DMS79 (cell line): ENCODE data around the gene COL11A1.
"Not testable (repeated sequence)": the region's sequence is repeated elsewhere in the genome, so short reads cannot be mapped to it uniquely, and the experiment has no call there.

Source experiments
- DNase-seq: peaks from one replicate; lab custom pipeline; 2025; lab: John Stamatoyannopoulos, UW

COL11A1 gene

GRCh38 chr1:103084181-103084580 lies 24.1 kb downstream of the COL11A1 start:
- no peak for DNase-seq

- no peak for DNase-seq
These were observed 32.9 kb downstream of the COL11A1 start for GRCh38 chr1:103075316-103076000.

GRCh38 chr1:103074224-103074623 lies 34.1 kb downstream of the COL11A1 start:
- DNase-seq = no peak

- DNase-seq = no peak
These were observed 39.1 kb downstream of the COL11A1 start for GRCh38 chr1:103069201-103069600.

GRCh38 chr1:103063921-103064320 lies 44.4 kb downstream of the COL11A1 start:
- DNase-seq = no peak

- no peak for DNase-seq
These were observed 49.9 kb downstream of the COL11A1 start for GRCh38 chr1:103058391-103058790.

GRCh38 chr1:103056423-103056822 lies 51.9 kb downstream of the COL11A1 start:
- DNase-seq = no peak

- not testable (repeated sequence) for DNase-seq
These were observed 80.2 kb downstream of the COL11A1 start for GRCh38 chr1:103028110-103028509.

DNA sequence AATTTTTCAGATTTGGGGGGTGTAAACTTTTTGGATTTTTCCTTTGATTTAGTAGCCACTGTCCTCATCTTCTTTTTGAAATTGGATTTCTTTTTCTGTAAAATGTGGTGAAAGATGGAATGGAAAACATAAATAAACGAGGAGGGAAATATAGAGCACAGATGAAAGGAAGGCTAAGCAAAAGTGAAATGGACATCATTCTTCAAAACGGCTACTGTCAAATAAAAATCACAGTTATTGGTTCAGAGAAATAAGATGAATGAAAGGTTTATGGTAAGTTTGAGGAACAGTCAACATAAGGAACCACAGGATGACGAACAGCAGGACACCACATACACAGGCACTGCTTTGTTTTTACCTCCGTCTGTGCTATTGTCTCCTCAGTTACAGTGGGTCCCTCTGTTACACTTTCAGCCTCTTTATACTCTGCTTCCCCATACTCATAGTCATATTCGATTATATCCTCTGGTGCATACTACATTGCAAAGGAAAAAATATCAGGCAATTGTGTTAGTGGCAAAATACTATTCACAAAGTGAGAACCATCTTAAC lies 82.4 kb downstream of the COL11A1 start:
- DNase-seq = no peak

DNA sequence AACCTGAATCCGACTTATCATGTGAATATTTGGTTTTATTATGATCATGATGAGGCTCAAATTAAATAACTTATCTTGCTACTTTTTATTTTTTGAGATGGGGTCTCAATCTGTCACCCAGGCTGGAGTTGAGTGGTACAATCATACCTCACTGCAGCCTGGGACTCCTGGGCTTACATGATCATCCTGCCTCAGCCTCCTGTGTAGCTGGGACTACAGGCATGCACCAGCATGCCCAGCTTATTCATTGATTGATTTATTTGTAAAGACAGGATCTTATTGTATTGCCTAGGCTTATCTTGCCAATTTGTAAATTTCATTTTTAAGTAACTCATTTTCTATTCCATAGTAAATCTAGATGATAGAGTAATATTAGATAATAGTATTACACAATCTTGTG lies 84.3 kb downstream of the COL11A1 start:
- DNase-seq = no peak

- no peak for DNase-seq
These were observed 106.3 kb downstream of the COL11A1 start for GRCh38 chr1:103002005-103002404.

GRCh38 chr1:102978874-102979273 lies 129.4 kb downstream of the COL11A1 start:
- no peak for DNase-seq

GRCh38 chr1:102977292-102977691 lies 131.0 kb downstream of the COL11A1 start:
- no peak for DNase-seq

DNA sequence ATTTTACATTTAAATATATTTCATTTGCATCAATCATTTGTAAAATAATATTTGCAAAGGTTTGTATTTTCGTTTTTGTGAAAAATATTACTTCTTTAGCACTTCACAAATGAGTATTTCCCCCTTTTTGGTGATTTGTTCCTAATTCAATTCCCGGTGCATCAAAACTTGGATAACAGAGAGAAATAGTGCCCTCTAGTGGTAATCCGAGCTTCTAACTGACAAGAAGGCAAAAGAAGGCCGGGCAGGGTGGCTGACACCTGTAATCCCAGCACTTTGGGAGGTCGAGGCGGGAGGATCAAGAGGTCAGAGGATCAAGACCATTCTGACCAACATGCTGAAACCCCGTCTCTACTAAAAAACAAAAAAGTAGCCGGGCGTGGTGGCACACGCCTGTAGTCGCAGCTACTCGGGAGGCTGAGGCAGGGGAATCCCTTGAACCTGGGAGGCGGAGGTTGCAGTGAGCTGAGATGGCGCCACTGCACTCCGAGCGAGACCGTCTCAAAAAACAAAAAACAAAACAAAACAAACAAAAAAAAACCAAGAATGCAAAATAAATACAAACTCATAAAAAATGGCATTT lies 137.7 kb downstream of the COL11A1 start:
- DNase-seq = no peak

DNA sequence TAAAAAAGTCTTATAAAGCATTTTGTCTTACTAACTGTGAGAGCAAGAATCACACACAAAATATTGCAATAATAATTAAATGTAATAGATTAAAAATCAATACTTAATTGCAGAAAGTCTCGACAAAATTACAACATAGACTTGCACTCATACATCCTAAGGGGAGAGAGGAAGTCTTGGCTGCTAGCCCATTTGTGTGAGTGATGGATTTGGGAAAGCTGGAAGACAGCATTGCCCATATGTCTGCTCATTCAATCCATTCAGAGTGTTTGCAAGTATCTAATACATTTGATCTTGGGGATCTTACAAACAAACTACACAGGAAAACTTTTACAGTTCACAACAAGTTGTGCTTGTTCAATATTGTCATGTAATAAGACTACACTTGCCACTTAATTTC lies 140.5 kb downstream of the COL11A1 start:
- no peak for DNase-seq

GRCh38 chr1:102961549-102961948 lies 146.8 kb downstream of the COL11A1 start:
- DNase-seq = no peak

DNA sequence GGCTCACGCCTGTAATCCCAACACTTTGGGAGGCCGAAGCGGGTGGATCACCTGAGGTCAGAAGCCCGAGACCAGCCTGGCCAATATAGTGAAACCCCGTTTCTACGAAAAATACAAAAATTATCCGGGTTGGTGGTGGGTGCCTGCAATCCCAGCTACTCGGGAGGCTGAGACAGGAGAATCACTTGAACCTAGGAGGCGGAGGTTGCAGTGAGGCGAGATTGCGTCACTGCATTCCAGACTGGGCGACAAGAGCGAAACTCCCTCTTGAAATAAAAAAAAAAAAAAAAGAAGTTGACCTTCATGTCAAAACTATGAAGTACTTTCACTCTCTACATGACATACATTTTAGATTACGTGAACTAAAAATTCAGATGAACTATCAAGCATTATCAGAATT lies 153.7 kb downstream of the COL11A1 start:
- no peak for DNase-seq

DNA sequence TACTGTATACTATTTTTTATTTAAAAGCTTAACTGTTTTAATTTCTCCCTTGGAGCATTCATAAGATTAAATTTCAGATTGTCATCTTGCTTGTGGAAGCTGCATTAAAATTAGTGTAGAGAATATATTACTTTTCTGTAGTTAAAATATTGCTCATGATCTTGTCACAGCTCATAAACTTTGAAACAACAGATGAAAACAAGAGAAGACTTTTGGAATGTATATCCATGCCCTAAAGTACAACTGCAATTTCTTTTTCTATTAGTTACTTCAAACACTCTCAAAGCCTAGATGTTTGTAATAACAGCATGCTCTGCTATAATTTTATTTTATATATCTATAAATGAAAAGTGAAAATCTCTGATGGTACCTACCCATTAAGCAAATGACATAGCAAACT lies 155.9 kb downstream of the COL11A1 start:
- DNase-seq = no peak

DNA sequence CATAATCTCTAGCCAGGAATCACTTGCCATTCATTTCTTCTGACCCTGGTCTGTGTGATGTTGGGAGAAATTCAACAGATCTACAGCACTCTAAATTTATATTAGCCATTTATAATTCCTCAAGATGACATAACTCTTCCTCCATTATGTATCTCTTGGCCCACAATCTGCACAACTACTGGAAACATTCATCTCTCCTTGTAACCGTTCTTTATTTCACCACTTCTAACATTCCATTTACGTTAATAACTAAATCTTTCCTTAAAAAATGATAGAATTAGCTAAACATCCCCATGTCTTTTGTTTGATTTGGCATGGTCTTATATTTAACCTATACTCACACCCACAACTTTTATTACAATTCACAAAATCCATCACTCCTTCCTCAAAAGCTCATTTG lies 166.0 kb downstream of the COL11A1 start:
- DNase-seq = no peak

- no peak for DNase-seq
These were observed 166.9 kb downstream of the COL11A1 start for GRCh38 chr1:102941366-102941947.

- DNase-seq = no peak
These were observed 170.9 kb downstream of the COL11A1 start for GRCh38 chr1:102937401-102937800.

GRCh38 chr1:102933362-102933761 lies 175.0 kb downstream of the COL11A1 start:
- not testable (repeated sequence) for DNase-seq

- no peak for DNase-seq
These were observed 188.7 kb downstream of the COL11A1 start for GRCh38 chr1:102919659-102920058.
